CD1c-positive myeloid dendritic cell (primary cell): ENCODE results near the gene PRRT1.
A peak's percentile ranks its signal among the peaks of the same experiment; 100 is the strongest.
"Not testable (repeated sequence)": the region's sequence is repeated elsewhere in the genome, so short reads cannot be mapped to it uniquely, and the experiment has no call there.

ENCODE experiments used
- DNase-seq: peaks from one replicate; pipeline ENCODE4 v3.0.0-alpha.2; 2016; ENCODE audit errors: extremely low spot score

The PRRT1 gene

GRCh38 chr6:32151863-32152768, at the start of gene PRRT1:
Gene PRRT1 (minus strand): TSS chr6:32151939. CDS start chr6:32151827, 112 bp downstream.
- DNase-seq: no peak

- DNase-seq: no peak
Observed at GRCh38 chr6:32200711-32201475, 49.2 kb upstream of the PRRT1 start.

GRCh38 chr6:32198866-32199265, 47.1 kb upstream of the PRRT1 start:
- no peak for DNase-seq

- DNase-seq: no peak
Observed at GRCh38 chr6:32198345-32198696, 46.6 kb upstream of the PRRT1 start.

GRCh38 chr6:32196682-32197616, 45.2 kb upstream of the PRRT1 start:
- peak; percentile 50 for DNase-seq

GRCh38 chr6:32195902-32196681, 44.4 kb upstream of the PRRT1 start:
- DNase-seq: peak; percentile 65

- peak; percentile 100 for DNase-seq
Observed at GRCh38 chr6:32195652-32195901, 43.8 kb upstream of the PRRT1 start.

- DNase-seq: peak; percentile 70
Observed at GRCh38 chr6:32194825-32195651, 43.3 kb upstream of the PRRT1 start.

- no peak for DNase-seq
Observed at GRCh38 chr6:32194388-32194787, 42.6 kb upstream of the PRRT1 start.

GRCh38 chr6:32193096-32193495, 41.4 kb upstream of the PRRT1 start:
- not testable (repeated sequence) for DNase-seq

GRCh38 chr6:32192608-32193039, 40.9 kb upstream of the PRRT1 start, which contains the start of gene GPSM3:
Gene GPSM3 (minus strand): TSS chr6:32192643. CDS start chr6:32192513, 130 bp downstream.
- peak; percentile 65 for DNase-seq

GRCh38 chr6:32191696-32192607, 40.2 kb upstream of the PRRT1 start:
- no peak for DNase-seq

- DNase-seq: no peak
Observed at GRCh38 chr6:32190911-32191677, 39.4 kb upstream of the PRRT1 start.

GRCh38 chr6:32190054-32190851, 38.5 kb upstream of the PRRT1 start, which contains the start of gene PBX2:
Gene PBX2 (minus strand): TSS chr6:32190202. CDS start chr6:32189915, 287 bp downstream.
- DNase-seq: peak; percentile 84

GRCh38 chr6:32189742-32190053, 38.0 kb upstream of the PRRT1 start:
- no peak for DNase-seq

GRCh38 chr6:32189069-32189741, 37.5 kb upstream of the PRRT1 start:
- DNase-seq: no peak
